Stimulated activated CD4-positive, alpha-beta T cell treated with anti-CD3 and anti-CD28 coated beads, TNF-alpha, amount 100 ng/mL, for 24 hours (primary cell): ENCODE measurements around the gene LRGUK.
"Not testable (repeated sequence)": the region's sequence is repeated elsewhere in the genome, so short reads cannot be mapped to it uniquely, and the experiment has no call there.

Source experiments
- DNase-seq, 3 experiments: peaks; one replicate each; pipeline ENCODE4 v3.0.0-alpha.2; 2020; ENCODE audit warnings: low read depth in 3 of 3

Gene LRGUK

GRCh38 chr7:134184767-134185166, 57.6 kb downstream of the LRGUK start:
- DNase-seq: no peak

DNA sequence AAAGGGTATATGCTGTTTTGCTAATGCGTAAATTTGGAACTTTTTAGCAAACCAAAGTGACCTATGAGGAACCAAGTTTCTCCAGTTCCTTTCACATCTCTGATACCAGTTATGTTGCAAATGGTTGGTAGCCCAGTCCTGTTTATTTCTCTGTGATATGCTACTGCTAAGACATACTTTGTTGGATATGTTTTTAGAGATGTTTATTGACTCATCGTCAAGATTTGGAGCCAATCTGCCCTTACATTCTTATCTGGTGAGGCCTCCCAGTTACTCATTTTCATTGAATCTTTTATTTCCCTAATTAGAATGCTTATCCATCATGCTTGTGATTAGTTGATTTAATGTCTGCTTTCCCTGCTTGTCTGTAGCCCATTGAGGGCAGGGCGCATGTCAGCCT, 58.9 kb downstream of the LRGUK start:
- DNase-seq: no peak

DNA sequence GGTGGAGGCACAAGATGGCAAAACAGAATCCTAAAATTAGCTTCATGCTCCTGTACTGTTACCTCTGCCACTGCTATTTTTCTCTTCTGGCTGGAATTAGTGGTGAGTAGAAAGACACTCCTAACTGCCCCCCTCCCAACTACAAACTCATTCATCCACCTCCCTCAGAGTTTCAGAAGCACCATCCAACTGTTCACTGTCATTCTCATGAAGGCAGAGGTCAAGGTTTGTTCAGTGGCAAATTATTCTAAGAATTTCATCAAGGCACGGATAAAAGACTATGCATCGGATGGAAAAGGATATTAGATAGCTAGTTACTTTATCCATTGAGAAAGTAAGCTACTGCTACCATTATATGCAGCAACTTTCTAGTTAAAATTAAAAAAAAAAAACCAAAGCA, 59.7 kb downstream of the LRGUK start:
- no peak for DNase-seq

DNA sequence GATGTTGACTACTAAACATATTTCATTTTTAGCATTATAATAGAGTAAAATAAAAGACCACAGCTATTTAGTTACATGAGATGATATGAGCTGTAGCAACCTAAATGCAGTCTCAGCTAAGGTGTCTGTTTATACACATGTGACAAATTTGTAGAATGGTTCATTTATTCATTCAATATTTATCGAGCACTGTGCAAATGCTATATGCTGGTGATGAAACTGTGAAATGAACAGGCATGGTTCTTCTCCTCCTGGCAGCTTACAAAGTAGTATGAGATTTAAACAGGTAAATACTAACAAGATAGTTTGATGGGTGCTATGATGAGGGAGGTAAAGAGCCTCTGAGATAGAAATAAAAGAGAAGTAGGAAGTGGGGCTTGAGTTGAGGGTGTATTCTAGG, 60.8 kb downstream of the LRGUK start:
- DNase-seq: no peak

GRCh38 chr7:134188311-134188710, 61.2 kb downstream of the LRGUK start:
- DNase-seq: no peak

GRCh38 chr7:134189559-134189958, 62.4 kb downstream of the LRGUK start:
- DNase-seq: no peak

DNA sequence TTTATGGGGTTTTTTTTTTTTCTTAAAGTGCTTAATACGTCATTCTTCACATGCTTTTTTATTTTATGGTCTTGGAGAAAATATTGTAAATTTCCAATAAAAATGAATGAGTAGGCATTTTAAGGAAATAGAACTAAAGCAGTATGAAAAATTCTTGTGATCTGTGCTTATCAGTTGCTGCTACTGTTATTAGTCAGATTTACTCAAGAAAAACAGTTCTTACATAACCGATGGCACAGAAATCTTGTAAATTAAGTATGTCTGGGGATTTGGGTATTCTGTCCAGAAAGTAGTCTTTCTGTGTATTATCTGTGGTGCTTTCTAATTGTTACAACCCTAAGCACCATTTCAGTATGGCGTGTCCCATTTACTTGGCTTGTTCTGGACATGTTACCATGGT, 64.7 kb downstream of the LRGUK start:
- no peak for DNase-seq

DNA sequence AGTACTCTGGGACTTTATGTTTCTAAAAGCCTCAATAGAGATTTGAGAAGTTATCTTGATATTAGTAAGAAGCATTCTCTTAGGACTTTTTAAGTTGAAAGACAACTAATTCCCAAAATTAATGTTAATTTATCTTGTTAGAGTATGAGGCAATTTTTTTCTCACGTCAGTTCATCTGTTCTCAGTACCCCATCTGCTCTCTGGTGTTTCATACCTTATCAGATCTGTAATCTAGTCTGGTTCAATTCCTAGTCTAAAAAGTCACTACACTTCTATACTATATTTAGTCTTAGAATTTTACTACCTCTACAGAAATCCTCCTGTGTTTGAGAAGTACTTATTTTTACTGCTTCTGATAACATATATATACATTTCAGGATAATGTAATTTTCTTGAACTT, 66.1 kb downstream of the LRGUK start:
- no peak for DNase-seq

DNA sequence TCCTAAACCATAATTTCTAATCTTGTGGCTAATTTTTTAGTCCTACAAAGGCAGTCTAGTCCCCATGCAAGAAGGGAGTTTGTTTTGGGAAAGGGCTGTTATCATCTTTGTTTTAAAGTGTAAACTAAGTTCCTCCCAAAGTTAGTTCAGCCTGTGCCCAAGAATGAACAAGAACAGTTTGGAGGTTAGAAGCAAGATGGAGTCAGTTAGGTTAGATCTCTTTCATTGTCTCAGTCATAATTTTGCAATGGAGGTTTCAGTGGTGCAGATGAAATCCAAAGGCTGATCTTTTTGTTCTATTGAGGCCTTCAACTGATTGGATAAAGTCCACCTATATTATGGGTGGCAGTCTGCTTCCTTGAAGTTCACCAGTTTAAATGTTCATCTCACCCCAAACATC, 68.1 kb downstream of the LRGUK start:
- no peak for DNase-seq

DNA sequence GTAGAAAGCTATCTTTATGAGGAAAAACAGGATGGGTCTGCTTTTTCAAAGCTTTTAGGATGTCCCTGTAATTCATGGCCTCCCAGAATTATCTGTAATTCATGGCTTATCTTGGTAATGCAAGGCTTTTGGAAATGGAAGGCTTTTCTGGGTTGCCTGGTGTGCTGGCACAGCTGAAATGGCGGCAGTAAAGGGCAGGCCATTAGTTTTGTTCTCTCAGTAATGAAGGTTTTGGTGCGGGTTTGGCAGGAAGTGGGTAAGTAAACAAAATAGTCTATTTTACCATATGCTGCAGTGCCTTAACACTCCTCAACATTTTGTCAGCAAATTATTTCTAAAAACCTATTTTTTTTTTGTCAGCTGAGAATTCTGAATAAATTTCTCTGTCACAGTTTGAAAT, 69.3 kb downstream of the LRGUK start:
- no peak for DNase-seq

GRCh38 chr7:134197345-134197744, 70.2 kb downstream of the LRGUK start:
- no peak for DNase-seq

- DNase-seq: no peak
These were observed 73.8 kb downstream of the LRGUK start for GRCh38 chr7:134200970-134201369.

DNA sequence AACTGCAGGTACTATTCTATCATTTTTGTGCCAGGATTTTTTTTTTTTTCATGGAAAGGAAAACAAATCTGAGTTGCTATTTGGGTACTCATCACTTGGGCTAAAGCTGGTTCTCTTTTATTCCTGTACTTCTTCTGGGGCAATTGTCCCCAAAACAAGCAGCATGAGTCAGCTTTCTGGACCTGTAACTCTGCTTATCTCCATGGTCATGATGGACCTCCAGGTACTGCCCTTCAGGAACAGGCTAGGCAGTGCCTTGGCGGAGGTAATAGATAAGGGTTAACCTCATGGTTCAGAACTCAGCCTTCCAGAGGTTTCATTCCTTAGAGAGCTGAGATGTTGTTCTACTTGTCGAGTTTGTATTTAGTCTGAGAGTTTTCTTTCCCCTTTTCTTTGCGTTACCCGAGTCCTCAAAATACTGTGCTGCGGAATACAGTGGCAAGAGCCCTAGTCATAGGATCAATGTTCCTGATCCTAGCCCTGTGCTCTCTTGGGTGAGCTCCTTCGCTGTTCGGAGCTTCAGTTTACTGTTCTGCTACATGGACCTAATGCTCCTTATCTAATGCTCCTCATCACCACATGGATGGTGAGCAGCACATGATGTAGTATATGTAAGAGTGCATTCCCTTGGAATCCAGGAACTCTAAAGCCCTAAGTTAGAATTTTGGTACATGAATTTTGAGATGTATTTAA, 74.6 kb downstream of the LRGUK start:
- DNase-seq: no peak

- no peak for DNase-seq
These were observed 76.2 kb downstream of the LRGUK start for GRCh38 chr7:134203186-134203889.

GRCh38 chr7:134209322-134210015, 82.3 kb downstream of the LRGUK start:
- DNase-seq: no peak

- no peak for DNase-seq
These were observed 83.1 kb downstream of the LRGUK start for GRCh38 chr7:134210227-134210626.

DNA sequence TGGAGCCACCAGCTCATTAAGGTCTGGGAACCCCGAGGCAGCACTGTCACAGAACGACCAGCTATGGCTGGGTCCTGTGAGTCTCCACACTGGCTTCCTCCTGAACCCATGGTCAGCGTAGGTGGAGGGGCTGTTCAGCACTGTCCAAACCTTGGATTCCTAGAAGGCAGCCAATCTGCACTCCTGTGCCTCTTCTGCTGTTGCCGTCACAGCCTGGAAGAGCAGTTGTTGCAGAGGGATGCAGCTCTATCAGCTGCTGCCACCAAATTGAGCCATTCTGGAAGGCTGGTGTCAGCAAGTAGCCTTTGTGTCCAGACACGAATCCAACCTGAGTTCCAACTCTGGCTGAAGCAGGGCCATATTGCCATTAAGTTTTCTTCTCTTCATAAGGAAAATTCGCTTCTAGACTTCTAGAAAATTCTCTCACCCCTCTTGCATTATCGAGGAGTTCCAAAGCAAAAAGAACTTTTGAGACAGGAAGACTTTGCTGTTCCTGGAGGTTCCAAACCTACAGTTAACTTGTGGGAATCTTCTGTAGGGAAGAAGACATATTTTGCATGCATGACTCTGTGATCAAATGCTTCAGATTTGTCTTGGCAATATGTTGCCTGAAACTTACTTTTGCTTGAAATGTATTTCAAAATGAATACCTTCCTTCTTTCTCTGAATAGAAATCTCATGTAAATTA, 84.0 kb downstream of the LRGUK start:
- no peak for DNase-seq

DNA sequence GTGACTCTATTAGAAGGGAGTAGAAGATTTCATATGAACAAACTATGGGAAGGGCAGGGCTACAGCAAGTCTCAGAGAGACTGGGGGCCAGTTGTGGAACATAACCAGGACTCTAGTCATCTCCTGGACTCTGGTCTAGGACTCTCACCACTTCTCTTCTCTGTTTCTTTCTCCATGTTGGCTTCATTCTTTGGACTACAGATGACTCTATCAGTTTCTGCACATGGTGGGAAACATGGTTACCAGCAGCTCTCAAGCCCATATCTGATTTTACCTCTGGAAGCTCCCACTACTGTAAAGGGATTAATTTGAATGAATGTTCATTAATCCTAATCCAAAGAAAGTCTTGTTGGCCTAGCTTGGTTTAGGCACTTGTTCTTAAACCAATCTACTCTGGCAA, 84.7 kb downstream of the LRGUK start:
- no peak for DNase-seq

- DNase-seq: no peak
These were observed 85.7 kb downstream of the LRGUK start for GRCh38 chr7:134212576-134213546.

DNA sequence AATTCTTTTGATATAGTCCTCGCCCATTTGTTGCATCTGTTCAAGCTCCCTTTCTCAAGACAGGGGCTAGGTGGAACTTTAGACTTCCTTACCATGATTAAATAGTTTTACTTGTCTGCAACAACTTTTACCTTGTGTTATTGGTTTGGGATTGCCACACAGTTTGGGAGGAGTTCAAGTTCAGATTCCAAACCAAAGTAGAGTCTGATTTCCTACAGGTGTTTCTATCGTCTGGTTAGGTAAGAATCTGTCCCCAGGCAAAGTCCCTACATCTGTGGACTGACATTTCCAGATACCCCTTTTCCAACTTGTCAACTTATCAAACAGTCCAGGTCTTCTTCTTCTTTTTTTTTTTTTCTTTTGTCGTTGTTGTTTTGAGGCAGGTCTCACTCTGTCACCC, 93.1 kb downstream of the LRGUK start:
- DNase-seq: no peak

- DNase-seq: not testable (repeated sequence)
These were observed 104.2 kb downstream of the LRGUK start for GRCh38 chr7:134231296-134231695.
